GM12873 (cell line): ENCODE measurements around the gene COX10.

Experiments
- CTCF ChIP-seq: IDR thresholded peaks from 2 replicates; pipeline ENCODE4 v1.5.1; 2012; ENCODE audit warnings: low read depth, mild to moderate bottlenecking, moderate library complexity, low read length, control low read depth; ENCODE audit not compliant: insufficient read depth; ENCODE audit errors: missing control alignments

The COX10 gene

DNA sequence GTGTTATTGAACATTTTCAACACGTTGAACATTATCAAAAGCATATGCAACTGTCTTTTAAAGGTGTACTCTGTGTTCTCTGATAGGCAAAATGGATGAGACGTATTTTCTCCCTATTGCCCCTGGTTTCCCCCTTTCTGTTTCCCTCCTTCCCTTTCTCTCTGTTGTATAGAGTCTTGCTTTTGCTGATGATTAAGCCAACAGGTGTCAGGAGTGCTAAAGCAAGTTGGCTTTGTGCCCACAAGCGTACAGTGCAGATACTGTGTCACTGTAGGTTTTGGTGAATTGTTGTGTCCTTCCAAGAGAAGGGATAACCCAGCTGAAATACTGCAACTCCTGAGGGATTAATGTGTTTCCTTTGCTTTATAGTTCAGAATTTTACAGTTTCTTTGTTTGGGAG, 74.4 kb downstream of the COX10 start:
- no peak for TF ChIP-seq CTCF

DNA sequence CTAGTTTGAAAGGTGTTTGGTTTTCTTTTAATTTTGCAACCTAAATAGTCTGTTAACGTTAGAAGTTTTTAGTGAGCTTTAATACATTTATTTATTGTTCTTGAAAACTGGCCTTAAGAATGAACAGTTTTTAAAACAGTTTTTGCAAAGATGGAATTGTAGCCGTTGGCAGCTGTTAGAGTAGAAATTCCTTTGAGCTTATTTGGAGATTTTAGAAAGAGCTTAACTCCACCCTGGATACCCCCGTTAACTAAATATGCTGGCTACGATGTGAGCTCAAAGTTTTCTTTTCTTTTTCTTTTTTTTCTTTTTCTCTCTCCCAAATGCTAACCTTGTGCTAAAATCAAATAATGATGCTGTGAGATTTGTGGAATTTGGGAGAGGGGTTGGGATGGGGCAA, 75.2 kb downstream of the COX10 start:
- no peak for TF ChIP-seq CTCF

- no peak for TF ChIP-seq CTCF
Observed at GRCh38 chr17:14149751-14150150, 80.4 kb downstream of the COX10 start.

GRCh38 chr17:14150619-14151018, 81.3 kb downstream of the COX10 start:
- TF ChIP-seq CTCF: no peak

- no peak for TF ChIP-seq CTCF
Observed at GRCh38 chr17:14152721-14153120, 83.4 kb downstream of the COX10 start.

DNA sequence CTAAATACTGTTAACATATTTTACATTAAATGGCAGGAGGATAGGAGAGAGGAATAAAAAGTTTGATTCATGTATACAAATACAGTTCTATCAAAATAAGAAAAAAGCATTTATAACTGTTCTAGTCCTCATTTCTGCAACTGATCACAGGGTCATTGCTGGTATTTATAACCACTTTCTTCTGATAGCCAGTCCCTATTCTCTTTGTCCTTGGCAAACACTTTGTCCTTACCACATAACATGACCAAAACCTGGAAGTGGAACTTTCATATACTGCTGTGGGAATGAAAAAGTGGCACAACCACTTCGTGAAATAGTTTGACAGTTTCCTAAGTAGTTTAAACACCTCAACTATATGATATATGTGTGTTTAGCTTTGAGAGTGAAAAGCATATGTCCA, 84.1 kb downstream of the COX10 start:
- TF ChIP-seq CTCF: no peak

- TF ChIP-seq CTCF: no peak
Observed at GRCh38 chr17:14156689-14157088, 87.4 kb downstream of the COX10 start.
